BE2C (cell line): Measurements from ENCODE around the gene DENND2A.
"Not testable (repeated sequence)": the region's sequence is repeated elsewhere in the genome, so short reads cannot be mapped to it uniquely, and the experiment has no call there.

ENCODE experiments used
- DNase-seq: peaks from one replicate; pipeline ENCODE4 v3.0.0-alpha.2; 2020
- H3K27me3 ChIP-seq: fragments of 250-450 bp; sonication (Bioruptor Pico); 2 replicates; pipeline ENCODE4 v1.5.1; 2020; ENCODE audit warnings: mild to moderate bottlenecking
- H3K36me3 ChIP-seq: fragments of 250-450 bp; sonication (Bioruptor Pico); 2 replicates; pipeline ENCODE4 v1.5.1; 2020; ENCODE audit warnings: mild to moderate bottlenecking
- H3K4me1 ChIP-seq: fragments of 250-450 bp; sonication (Bioruptor Pico); 2 replicates; pipeline ENCODE4 v1.5.1; 2020
- H3K4me3 ChIP-seq: 2 replicates; pipeline ENCODE4 v1.5.1; 2011; ENCODE audit warnings: low read depth, low read length
- H3K9me3 ChIP-seq: fragments of 250-450 bp; sonication (Bioruptor Pico); 2 replicates; pipeline ENCODE4 v1.5.1; 2020
- CTCF ChIP-seq: IDR thresholded peaks from 2 replicates; pipeline ENCODE4 v1.5.1; 2012; ENCODE audit warnings: mild to moderate bottlenecking, low read depth, low read length

DENND2A gene

GRCh38 chr7:140534743-140535142 lies 105.9 kb downstream of the DENND2A start:
- no peak overlapping the region for H3K4me3 ChIP-seq
- DNase-seq = no peak
- no peaks in the 10 kb centered on the region for H3K36me3 ChIP-seq
- no peaks in the 10 kb centered on the region for H3K4me1 ChIP-seq
- H3K9me3 ChIP-seq = no peaks in the 10 kb centered on the region
- H3K27me3 ChIP-seq = no peaks in the 10 kb centered on the region
- TF ChIP-seq CTCF = no peak

- Histone ChIP-seq H3K9me3 (no peaks in the 10 kb centered on the region), H3K4me1 (no peaks in the 10 kb centered on the region), H3K36me3 (no peaks in the 10 kb centered on the region), H3K27me3 (no peaks in the 10 kb centered on the region), H3K4me3 (no peak overlapping the region)
- DNase-seq = no peak
- TF ChIP-seq CTCF = no peak
Observed at GRCh38 chr7:140533394-140533872, 107.2 kb downstream of the DENND2A start.

- not testable (repeated sequence) for DNase-seq, H3K36me3 ChIP-seq, H3K27me3 ChIP-seq, H3K4me1 ChIP-seq, H3K4me3 ChIP-seq, H3K9me3 ChIP-seq
Observed at GRCh38 chr7:140529428-140529827, 111.2 kb downstream of the DENND2A start.

- no peaks in the 10 kb centered on the region for H3K9me3 ChIP-seq
- DNase-seq = no peak
- H3K36me3 ChIP-seq = no peaks in the 10 kb centered on the region
- no peak overlapping the region for H3K4me3 ChIP-seq
- H3K4me1 ChIP-seq = no peaks in the 10 kb centered on the region
- no peaks in the 10 kb centered on the region for H3K27me3 ChIP-seq
- TF ChIP-seq CTCF = no peak
Observed at GRCh38 chr7:140526787-140527664, 113.6 kb downstream of the DENND2A start.

DNA sequence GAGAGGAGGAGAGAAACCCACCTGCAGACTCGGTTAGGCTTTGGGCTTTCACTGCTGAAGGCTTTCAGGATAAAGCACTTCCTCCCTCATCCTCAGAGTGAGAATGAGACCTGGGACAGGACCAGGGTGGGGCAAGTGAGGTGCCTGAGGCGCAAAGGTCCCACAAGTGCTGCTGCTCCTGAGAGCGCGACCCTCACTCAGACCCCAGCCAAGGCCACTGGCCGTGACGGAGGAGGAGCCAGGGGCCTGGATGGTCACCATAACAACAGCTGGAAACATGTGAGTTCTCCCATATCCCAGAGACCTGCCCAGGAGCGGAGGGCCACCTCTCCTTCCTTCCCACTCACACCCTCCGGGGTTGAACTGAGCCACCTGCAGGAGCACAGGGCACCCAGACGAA lies 114.4 kb downstream of the DENND2A start:
- H3K4me1 ChIP-seq = no peaks in the 10 kb centered on the region
- no peaks in the 10 kb centered on the region for H3K36me3 ChIP-seq
- H3K4me3 ChIP-seq = no peak overlapping the region
- H3K27me3 ChIP-seq = no peaks in the 10 kb centered on the region
- DNase-seq = no peak
- no peak for TF ChIP-seq CTCF
- no peaks in the 10 kb centered on the region for H3K9me3 ChIP-seq

DNA sequence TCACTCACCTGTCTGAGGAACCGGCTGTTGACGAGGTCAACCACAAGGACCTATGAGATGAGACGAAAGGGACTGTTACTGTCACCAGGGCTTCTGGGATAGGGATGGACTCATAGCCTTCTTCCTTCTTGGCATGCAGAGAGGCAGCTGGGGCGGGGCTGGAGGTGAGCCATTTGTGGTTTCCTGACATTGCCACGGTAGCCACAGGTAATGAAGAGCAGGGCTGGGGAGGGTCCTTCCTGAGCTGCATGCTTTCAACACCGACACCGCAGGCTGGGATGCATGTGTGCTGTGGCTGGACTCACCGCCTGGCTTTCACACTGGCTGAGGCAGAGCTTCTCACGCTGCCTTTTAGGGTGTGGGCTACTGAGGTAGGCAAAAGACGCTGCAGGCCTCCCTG lies 114.9 kb downstream of the DENND2A start:
- DNase-seq = no peak
- TF ChIP-seq CTCF = no peak
- no peaks in the 10 kb centered on the region for H3K9me3 ChIP-seq

More for the DNA sequence above, 114.9 kb downstream of the DENND2A start:
- H3K4me3 ChIP-seq = no peak overlapping the region
- no peaks in the 10 kb centered on the region for H3K36me3 ChIP-seq
- no peaks in the 10 kb centered on the region for H3K27me3 ChIP-seq
- no peaks in the 10 kb centered on the region for H3K4me1 ChIP-seq
